ENCODE measurements around the gene IL36G. TPM values are rescaled to one million over a fixed set of nuclear protein-coding genes. Genes with fewer than 3 reads are reported as not detected.

Gene IL36G
- total RNA-seq, 1 donor = not detected

DNA sequence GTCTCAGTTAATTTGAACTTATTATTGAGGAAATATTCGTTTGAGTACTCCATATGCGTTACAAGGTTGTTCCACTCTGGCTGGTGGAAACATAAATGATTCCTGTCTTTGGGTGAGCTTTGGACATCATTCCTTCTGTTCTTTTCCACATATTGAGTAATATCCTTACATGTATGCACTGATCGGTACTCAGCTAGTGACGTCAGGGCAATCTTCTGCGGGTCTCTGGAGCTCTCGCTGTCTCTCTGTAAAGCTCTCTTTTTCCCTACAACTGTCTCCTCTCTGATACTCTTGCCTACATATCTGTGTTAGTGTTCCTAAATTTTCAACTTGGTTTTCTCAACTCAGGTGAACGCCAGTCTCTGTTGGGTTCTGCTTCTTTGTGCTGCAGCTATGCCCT is 23.4 kb upstream of the IL36G start:
- no peak overlapping the region for H3K4me3 ChIP-seq (ENCODE audit: low read depth, low read length)
- TF ChIP-seq, protein P1, sequence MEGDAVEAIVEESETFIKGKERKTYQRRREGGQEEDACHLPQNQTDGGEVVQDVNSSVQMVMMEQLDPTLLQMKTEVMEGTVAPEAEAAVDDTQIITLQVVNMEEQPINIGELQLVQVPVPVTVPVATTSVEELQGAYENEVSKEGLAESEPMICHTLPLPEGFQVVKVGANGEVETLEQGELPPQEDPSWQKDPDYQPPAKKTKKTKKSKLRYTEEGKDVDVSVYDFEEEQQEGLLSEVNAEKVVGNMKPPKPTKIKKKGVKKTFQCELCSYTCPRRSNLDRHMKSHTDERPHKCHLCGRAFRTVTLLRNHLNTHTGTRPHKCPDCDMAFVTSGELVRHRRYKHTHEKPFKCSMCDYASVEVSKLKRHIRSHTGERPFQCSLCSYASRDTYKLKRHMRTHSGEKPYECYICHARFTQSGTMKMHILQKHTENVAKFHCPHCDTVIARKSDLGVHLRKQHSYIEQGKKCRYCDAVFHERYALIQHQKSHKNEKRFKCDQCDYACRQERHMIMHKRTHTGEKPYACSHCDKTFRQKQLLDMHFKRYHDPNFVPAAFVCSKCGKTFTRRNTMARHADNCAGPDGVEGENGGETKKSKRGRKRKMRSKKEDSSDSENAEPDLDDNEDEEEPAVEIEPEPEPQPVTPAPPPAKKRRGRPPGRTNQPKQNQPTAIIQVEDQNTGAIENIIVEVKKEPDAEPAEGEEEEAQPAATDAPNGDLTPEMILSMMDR (IDR thresholded peaks at IDR 0.05; ENCODE audit: insufficient read depth, low read length) = no peak
- no peak for DNase-seq (ENCODE audit: low read depth)

DNA sequence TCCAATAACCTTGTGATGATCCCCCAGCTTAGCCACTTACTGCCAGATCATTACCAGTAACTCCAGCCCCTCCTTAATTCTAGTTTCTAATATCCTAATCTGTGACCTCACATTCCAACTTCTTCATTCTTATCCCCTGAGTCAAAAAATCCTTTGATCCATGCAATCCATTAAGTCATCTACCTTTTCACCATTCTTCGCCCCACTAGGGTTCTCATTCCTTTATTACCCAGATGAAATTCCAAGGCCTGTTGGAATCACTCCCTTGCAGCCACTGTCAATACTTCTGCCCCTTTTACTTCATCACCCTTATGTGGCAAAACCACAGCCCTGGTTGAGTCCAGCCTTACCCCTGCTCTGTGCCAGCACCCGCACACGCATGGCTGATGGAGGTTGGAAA is 20.3 kb upstream of the IL36G start:
- TF ChIP-seq, protein P1 (IDR thresholded peaks at IDR 0.05; ENCODE audit: insufficient read depth, low read length) = no peak
- peak; percentile 4 for DNase-seq (ENCODE audit: low read depth)
- no peak overlapping the region for H3K4me3 ChIP-seq (ENCODE audit: low read depth, low read length)

DNA sequence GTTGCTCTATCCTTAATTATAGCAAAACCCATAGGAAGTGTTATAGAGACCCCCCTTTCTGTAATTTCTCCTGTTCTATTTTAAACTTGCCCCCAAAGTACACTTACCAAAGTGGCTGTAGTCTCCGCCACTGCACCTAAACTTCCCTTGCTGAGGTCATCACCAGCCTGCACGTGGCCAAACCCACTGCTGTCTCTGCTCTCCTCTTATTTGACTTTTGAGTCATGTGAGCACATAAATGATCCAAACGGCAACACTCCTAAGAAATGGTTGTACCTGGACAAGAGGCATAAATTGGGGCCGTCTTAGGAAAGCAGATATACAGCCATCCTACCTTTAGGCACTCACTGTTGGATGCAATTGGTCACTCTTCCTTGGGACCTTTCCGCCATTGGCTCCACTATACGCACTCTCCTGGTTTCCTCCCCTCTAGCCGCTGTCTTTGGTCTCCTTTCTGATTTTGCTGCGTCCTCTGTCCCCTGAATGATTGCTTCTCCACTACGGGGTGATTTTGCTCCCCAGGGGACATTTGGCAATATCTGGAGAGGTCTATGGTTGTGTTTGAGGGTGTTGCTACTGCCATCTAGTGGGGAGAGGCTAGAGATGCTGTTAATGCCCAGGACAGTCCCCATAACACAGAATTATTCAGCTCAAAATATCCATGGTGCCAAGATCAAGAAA is 19.2 kb upstream of the IL36G start:
- no peak overlapping the region for H3K4me3 ChIP-seq (ENCODE audit: low read depth, low read length)
- peak; percentile 78 for DNase-seq (ENCODE audit: low read depth)
- TF ChIP-seq, protein P1 (IDR thresholded peaks at IDR 0.05; ENCODE audit: insufficient read depth, low read length) = peak; percentile 91

DNA sequence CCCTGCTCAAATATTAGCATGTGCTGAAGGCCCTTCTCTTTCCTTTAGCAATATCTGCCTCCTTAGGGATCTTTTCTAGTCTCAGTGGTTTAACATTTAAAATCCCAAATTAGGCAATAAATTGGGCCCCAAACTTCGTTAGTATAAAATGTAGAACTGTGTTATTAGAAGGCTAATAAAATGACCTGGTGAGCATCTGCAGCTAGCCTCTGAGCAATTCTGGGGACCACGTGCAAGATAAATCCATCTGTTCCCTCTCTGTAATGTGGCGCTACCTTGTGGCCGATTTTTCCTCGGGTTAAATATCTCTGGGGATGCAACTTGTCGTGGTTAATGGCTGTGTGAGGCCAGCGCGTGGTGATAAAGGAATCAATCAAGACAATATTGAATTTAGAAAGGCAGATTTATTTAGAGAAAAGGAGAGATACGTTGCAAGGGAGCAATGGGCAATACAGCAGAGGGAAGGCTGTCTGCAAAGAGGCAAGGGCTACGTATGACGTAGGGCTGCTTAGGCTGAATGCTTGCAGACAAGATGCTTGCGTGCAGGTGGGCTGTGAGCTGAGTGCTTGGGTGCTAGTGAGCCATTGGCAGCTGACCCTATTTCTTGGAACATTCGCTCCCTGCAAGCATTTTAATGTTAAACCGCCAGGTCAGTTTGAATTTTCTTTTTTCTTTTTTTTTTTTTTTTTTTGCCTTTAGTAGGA is 18.5 kb upstream of the IL36G start:
- H3K4me3 ChIP-seq (ENCODE audit: low read depth, low read length) = no peak overlapping the region
- peak; percentile 5 for DNase-seq (ENCODE audit: low read depth)
- TF ChIP-seq, protein P1 (IDR thresholded peaks at IDR 0.05; ENCODE audit: insufficient read depth, low read length) = peak; percentile 10

DNA sequence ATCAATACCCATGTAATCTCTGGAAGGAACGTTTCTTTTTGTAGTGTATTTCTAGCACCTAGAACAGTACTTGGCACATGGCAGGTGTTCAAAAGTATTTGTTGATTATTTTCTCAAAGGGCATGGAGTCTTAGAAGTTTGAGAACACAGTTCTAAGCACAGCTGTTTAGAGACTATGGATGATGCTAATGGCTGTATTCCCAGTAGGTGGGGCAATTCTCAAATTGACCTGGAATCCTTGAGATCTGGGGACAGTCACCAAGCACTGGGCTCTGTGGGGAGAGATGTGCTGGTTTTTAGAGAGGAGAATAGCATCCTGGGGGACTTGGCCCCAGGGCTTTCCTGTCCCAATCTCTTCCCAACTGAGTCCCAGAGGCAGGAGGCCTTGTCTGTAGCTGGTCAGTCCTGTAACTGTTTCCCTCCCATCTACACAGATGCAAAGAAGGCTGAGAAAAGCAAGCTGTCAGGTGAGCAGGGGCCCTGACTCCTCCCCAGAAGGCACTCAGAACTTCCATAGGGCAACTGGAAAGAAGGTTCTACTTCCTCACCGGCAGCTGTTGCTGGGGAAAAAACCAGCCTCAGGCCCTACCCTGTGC is 17.5 kb upstream of the IL36G start:
- TF ChIP-seq, protein P1 (IDR thresholded peaks at IDR 0.05; ENCODE audit: insufficient read depth, low read length) = no peak
- DNase-seq (ENCODE audit: low read depth) = no peak

DNA sequence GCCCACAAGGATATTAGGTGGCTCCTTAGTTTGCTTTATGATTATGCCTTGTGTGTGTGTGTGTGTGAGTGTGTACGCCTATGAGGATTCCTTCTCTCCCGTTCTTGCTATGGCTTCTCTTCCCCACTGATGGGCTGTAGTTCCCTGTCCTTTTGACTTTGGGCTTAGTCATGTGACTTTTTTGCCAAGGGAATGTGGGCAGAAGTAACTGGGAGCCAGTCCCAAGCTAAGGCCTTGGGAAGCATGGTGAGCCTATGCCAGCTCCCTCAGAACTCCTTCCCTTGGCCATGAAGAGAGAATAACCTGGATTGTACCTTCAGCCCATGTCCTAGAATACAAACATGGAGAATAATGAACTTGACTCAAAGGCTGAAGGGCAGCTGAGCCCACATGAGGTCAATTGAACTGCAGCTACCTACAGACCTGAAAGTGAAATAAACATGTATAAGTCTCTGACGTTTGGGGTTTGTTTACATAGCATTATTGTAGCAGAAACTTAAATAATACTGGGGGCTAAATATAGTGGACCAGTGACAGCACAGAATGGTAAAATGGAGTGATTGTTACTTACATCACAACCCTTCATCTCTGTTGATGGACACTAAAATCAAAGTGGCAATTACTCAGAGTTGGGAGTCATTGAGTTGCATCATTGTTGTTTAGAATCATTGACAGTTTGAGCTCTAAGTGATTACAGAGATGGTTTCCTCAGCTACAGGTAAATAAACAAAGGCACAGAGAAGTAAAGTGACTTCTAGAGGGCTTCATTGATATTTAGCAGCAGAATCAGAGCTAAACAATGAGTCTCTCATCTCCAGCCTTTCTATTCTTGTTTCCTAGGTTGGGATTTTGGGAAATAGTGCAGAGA is 15.3 kb upstream of the IL36G start:
- no peak for DNase-seq (ENCODE audit: low read depth)
- H3K4me3 ChIP-seq (ENCODE audit: low read depth, low read length) = no peak overlapping the region
- TF ChIP-seq, protein P1 (IDR thresholded peaks at IDR 0.05; ENCODE audit: insufficient read depth, low read length) = no peak

More for the DNA sequence above, 17.5 kb upstream of the IL36G start:
- H3K4me3 ChIP-seq (ENCODE audit: low read depth, low read length) = no peak overlapping the region
